Stimulated activated memory B cell treated with anti-CD40 and anti-IgM and Interleukin-4, amounts not matched to agents 10 μg/mL and 1 μg/mL and 100 μg/mL, for 72 hours (primary cell): ENCODE data around the gene ATXN7L1.
"Not testable (repeated sequence)": the region's sequence is repeated elsewhere in the genome, so short reads cannot be mapped to it uniquely, and the experiment has no call there.

Experiments
- ATAC-seq: fragments of 150-1000 bp; cut with Tn5 transposase; 2 replicates; pipeline ENCODE4 v1.10.0; 2021
- H3K27ac Mint-ChIP-seq: one replicate; pipeline ENCODE4 v1.8.0; 2022; ENCODE audit warnings: mild to moderate bottlenecking, mixed read lengths
- H3K27me3 Mint-ChIP-seq: one replicate; pipeline ENCODE4 v1.8.0; 2022; ENCODE audit warnings: mixed read lengths
- H3K36me3 Mint-ChIP-seq: one replicate; pipeline ENCODE4 v1.8.0; 2022; ENCODE audit warnings: mixed read lengths
- H3K4me1 Mint-ChIP-seq: one replicate; pipeline ENCODE4 v1.8.0; 2022; ENCODE audit warnings: mixed read lengths
- H3K4me3 Mint-ChIP-seq: one replicate; pipeline ENCODE4 v1.8.0; 2022; ENCODE audit warnings: mild to moderate bottlenecking, moderate library complexity, mixed read lengths
- H3K9me3 Mint-ChIP-seq: one replicate; pipeline ENCODE4 v1.8.0; 2022; ENCODE audit warnings: mixed read lengths

The ATXN7L1 gene

DNA sequence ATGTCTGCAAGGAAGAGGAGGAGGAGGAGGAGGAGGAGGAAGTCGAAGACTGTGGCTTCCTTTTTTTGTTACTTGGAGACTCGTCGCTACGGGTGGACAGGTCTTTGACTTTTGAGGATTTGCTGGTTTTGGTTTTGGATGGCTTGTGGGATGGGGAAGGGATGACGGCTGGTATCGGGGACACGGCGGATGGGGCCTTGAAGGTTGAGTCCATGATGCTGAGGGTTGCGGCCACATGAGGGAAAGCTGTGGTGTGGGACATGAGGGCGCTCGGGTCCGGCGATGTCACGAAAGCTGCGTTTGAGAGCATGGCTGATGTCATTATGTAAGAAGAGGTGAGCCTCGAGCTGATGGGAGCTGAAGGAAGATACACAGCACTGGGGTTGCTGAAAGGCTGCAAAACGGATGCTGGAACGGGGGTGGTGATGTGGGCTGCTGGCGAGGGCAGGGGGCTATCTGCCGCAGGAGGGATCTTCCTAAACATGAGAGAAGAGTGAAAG, 262.0 kb downstream of the ATXN7L1 start:
- Mint-ChIP-seq H3K27me3 (no peaks in the 10 kb centered on the region), H3K4me1 (no peaks in the 10 kb centered on the region), H3K36me3 (peaks cover 44% of the 10 kb centered on the region), H3K9me3 (no peaks in the 10 kb centered on the region), H3K27ac (no peak overlapping the region), H3K4me3 (no peak overlapping the region)
- no peak for ATAC-seq

DNA sequence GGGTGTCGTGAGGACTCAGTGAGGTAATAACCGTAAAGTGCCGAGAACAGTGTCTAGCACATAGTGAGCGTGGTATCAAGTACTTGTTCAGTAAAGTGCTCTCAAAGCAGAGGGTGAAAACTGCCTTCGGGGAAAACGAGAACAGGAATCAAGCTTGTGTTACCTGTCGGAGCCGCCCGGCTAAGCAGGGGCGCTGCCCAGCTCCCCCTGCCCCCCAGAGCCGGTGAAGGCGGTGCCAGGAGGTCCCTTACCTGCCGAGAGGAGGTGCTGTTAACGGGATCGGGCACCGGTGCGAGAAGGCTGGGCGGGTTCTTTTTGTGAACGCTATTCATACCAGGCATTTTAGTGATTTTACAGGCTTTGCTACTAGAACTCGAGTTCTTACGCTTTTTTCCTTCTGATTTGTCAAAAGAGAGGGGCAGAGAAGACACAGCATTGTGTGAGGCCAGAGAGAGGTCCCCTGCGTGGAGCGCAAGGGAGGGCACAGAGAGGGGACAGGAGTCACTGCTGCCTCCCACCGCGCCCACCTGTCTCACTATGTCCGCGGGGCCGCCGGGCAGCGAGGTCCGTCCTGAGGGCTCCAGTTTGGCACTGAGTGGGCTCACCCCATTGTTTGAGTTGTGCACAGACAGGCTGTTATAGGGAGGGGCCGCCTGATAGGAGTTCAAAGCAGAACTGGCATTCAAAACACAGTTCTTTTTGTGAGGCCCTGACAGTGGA, 262.6 kb downstream of the ATXN7L1 start:
- Mint-ChIP-seq H3K36me3 (peaks cover 42% of the 10 kb centered on the region), H3K27ac (no peak overlapping the region), H3K27me3 (no peaks in the 10 kb centered on the region), H3K9me3 (no peaks in the 10 kb centered on the region), H3K4me1 (no peaks in the 10 kb centered on the region), H3K4me3 (no peak overlapping the region)
- ATAC-seq = no peak

DNA sequence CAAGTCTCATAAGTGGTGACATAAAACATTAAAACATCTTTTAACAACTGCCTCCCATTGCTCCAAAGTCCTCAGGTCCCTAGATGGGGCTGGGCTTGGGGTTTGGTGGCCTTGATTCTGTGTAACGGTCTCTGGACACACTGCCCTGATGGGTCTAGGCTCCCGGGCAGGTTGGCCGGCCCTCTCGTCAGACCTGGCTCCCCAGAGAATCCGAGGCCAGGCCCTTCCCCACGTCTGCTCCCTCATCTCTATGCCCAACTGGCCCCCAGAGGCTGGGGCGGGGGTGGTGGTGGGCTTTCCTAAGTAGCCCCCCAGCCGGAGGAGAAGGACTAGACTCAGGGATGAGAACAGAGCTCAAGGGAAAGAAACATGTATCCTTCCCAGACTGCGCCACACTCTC, 263.6 kb downstream of the ATXN7L1 start:
- no peaks in the 10 kb centered on the region for H3K9me3 Mint-ChIP-seq
- H3K27ac Mint-ChIP-seq = no peak overlapping the region
- H3K36me3 Mint-ChIP-seq = peaks cover 34% of the 10 kb centered on the region
- ATAC-seq = no peak
- H3K4me1 Mint-ChIP-seq = no peaks in the 10 kb centered on the region
- no peak overlapping the region for H3K4me3 Mint-ChIP-seq
- no peaks in the 10 kb centered on the region for H3K27me3 Mint-ChIP-seq

DNA sequence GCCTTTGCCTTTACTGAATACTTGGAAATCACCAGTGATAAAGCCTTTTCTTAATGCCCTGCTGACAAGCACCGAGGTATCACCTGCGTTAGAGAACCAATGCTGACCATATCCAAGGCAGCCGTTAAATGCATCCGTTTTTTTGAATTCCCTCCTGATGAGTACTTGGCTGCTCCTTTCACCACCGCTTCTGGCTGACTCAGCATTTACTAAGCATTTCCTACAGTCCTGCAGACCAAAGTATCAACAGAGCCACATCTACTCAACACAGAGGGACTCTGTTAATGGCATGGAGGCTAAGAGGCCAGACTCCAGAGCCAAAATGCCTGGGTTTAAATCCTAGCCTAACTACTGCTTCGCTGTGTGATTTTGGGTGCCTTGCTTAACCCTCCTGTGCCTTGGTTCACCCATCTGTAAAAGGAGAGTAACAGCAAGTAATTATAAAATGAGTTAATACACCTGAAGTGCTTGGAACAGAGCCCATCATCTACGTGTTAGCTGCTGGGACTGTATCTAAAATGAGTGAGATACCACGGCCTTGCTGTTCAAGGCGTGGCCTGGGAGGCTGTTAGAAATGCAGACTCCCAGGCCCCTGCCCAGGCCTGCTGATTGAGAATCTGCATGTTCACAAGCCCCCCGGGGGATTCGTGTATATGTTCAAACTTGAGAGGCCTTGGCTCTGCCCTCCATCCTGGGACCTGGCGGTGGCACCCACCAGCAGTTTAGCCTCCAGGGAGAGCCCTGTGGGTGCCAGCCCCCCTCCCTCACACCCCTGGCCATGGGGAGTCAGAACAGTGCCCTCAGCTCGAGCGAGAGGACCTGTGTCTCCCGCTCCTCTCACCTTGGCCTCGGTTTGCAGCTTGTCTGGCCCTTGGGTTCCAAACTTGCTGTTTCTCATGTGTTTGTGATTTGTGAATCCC, 264.3 kb downstream of the ATXN7L1 start:
- H3K36me3 Mint-ChIP-seq = peaks cover 38% of the 10 kb centered on the region

DNA sequence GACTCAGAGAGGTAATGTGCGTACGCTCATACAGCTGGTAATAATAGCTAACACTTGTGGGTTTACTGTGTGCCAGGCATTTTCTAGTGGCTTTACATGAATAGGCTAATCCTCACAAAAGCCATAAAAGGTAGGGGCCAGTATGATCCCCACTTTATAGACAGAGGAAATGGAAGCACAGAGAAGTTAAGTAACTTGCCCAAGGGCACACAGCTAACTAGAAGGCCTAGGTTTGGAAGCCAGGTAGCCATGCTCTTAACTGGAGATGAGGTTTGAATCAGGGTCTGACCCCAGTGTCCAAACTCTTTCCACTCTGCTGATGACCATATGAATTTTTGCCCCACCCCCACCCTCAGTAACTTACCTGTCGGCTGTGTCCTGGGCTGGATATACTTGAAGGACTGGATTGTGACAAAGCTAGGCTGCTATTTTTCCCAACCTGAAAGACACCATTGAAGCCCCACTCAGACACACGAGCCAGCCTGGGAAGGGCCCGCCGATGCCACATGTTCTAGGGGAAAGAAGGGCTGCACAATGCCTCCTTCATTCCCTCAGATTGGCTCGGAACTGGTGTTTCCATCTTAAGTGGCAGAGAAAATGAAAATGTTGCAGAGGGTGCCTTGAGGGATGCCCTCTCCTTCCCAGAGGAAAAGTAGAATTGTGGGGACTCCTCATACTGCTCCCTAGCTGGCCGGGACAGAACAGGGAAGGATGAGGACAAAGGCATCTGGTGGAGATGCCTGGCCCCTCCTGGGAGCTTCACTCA, 266.1 kb downstream of the ATXN7L1 start:
- Mint-ChIP-seq H3K36me3 (peaks cover 24% of the 10 kb centered on the region), H3K9me3 (no peaks in the 10 kb centered on the region), H3K4me1 (no peaks in the 10 kb centered on the region), H3K27me3 (no peaks in the 10 kb centered on the region), H3K27ac (no peak overlapping the region), H3K4me3 (no peak overlapping the region)
- ATAC-seq = no peak

More for the DNA sequence above, 264.3 kb downstream of the ATXN7L1 start:
- H3K27ac Mint-ChIP-seq = no peak overlapping the region
- H3K4me3 Mint-ChIP-seq = no peak overlapping the region
- no peak for ATAC-seq
- H3K27me3 Mint-ChIP-seq = no peaks in the 10 kb centered on the region
- H3K9me3 Mint-ChIP-seq = no peaks in the 10 kb centered on the region
- no peaks in the 10 kb centered on the region for H3K4me1 Mint-ChIP-seq

DNA sequence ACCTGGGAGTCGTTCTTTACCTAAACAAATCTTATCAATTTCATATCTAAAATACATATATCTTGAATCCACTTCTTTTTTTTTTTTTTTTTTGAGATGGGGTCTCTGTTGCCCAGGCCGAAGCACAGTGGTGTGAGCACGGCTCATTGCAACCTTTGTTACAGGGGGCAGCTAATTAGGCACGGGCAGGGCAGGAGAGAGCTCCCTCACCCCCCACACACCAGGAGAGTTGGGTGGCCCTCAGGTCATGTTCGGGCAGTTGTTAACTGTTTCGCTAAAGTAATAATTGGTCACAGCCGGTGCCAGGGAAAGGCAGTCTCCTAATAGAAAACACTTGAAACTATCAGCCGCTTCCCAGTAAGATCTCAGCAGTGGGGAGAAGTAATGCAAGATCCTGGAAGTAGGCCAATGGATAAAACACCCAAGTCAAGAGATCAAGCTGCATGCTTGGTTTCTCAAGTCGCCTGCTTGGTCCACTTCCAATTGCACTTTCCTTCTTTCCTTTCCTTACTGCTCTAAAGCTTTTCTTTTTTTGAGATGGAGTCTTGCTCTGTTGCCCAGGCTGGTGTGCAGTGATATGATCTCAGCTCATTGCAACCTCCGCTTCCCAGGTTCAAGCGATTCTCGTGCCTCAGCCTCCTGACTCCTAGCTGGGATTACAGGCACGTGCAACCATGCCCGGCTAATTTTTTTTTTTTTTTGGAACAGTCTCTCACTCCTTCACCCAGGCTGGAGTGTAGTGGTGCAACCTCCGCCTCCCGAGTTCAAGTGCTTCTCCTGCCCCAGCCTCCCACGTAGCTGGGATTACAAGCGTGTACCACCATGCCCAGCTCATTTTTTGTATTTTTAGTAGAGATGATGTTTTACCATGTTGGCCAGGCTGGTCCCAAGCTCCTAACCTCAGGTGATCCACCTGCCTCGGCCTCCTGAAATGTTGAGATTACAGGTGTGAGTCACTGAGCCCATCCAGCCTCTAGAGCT, 273.8 kb downstream of the ATXN7L1 start:
- peaks cover 10% of the 10 kb centered on the region for H3K36me3 Mint-ChIP-seq
- ATAC-seq = no peak
- no peaks in the 10 kb centered on the region for H3K27me3 Mint-ChIP-seq
- H3K4me3 Mint-ChIP-seq = no peak overlapping the region
- no peaks in the 10 kb centered on the region for H3K9me3 Mint-ChIP-seq
- H3K4me1 Mint-ChIP-seq = no peaks in the 10 kb centered on the region
- no peak overlapping the region for H3K27ac Mint-ChIP-seq

DNA sequence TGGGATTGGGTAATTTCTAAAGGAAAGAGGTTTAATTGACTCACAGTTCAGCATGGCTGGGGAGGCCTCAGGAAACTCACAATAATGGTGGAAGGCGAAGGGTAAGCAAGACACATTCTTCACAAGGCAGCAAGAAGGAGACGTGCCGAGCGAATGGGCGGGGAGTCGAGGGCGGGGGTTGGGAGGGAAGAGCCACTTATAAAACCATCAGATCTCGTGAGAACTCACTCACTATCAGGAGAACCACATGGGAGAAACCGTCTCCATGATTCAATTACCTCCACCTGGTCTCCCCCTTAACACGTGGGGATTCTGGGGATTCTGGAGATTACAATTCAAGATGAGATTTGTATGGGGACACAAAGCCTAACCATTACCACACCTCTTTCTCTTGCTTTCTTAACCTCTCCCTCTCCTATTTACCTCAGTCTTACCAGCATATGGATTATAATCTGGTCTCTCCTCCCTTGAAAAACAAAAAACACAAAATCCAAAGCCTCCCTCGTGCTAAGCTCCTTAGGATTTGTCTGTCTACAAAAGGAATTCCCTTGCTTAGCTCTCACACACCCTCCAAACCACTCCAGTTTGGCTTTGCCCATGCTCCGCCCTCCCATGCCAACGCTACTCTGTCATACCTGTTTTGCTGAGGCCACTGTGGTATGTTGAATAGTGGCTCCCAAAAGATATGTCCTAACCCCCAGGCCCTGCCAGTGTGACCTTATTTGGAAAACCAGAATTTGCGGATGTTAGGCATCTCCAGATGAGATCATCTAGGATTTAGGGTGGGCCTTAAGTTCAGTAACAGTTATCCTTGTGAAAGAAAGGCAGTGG, 275.5 kb downstream of the ATXN7L1 start:
- ATAC-seq = no peak
- Mint-ChIP-seq H3K4me1 (no peaks in the 10 kb centered on the region), H3K4me3 (no peak overlapping the region), H3K9me3 (no peaks in the 10 kb centered on the region), H3K36me3 (peaks cover 5% of the 10 kb centered on the region), H3K27ac (no peak overlapping the region), H3K27me3 (no peaks in the 10 kb centered on the region)

DNA sequence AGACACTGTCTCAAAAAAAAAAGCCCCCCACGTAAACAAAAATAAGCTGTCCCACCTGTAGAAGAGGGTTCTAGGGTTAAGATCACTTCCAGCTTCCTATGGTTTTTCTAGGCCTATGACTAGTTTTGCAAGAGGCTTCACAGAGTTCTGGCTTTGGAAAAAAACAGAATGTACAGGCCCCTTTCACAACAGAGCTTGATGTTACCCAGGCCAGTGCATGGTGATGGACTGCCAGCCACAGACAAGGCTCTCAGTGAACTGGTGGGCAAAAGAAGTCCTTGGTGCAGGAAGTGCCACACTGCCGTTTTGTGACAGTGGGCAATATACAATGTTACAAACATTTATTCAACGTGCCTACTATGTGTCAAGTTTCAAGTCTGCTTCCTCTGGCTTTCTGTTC, 276.8 kb downstream of the ATXN7L1 start:
- no peaks in the 10 kb centered on the region for H3K9me3 Mint-ChIP-seq
- H3K4me3 Mint-ChIP-seq = no peak overlapping the region
- no peaks in the 10 kb centered on the region for H3K4me1 Mint-ChIP-seq
- peaks cover 5% of the 10 kb centered on the region for H3K36me3 Mint-ChIP-seq
- H3K27me3 Mint-ChIP-seq = no peaks in the 10 kb centered on the region
- H3K27ac Mint-ChIP-seq = no peak overlapping the region
- no peak for ATAC-seq

DNA sequence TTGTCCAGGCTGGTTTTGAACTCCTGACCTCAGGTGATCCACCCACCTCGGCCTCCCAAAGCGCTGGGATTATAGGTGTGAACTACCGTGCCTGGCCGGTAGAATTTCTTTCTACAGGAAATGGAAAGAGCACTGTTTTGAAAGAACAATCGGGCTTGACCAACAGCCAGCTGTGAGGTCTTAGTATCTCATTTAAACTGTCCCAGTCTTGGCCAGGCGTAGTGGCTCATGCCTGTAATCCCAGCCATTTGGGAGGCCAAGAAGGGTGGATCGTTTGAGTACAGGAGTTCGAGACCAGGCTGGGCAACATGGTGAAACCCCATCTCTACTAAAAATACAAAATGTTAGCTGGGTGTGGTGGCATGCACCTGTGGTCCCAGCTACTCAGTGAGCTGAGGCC, 277.3 kb downstream of the ATXN7L1 start:
- H3K4me1 Mint-ChIP-seq, H3K4me3 Mint-ChIP-seq, H3K9me3 Mint-ChIP-seq, H3K27ac Mint-ChIP-seq, H3K27me3 Mint-ChIP-seq, ATAC-seq, H3K36me3 Mint-ChIP-seq: not testable (repeated sequence)

DNA sequence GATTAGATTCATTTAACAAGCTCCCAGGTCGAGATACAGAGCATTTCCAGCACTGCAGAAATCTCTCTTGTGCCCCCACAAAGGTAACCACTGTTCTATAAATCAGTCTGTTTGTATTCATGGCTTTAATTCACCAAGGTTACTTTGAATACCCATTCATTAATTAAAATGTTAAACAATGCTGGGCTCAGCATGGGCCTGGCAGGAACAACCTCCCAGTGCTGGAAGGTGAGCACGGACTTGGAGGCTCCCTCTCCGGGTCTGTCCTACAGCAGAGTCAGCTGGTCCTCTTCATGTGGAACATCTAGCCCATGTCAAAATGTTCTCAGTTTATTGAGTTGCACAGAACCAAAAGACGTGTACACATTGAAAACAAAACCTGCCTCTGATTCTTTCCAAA, 279.5 kb downstream of the ATXN7L1 start:
- no peaks in the 10 kb centered on the region for H3K9me3 Mint-ChIP-seq
- H3K27me3 Mint-ChIP-seq = no peaks in the 10 kb centered on the region
- H3K27ac Mint-ChIP-seq = no peak overlapping the region
- H3K36me3 Mint-ChIP-seq = no peaks in the 10 kb centered on the region
- H3K4me1 Mint-ChIP-seq = peaks cover 10% of the 10 kb centered on the region
- no peak for ATAC-seq
- H3K4me3 Mint-ChIP-seq = no peak overlapping the region

DNA sequence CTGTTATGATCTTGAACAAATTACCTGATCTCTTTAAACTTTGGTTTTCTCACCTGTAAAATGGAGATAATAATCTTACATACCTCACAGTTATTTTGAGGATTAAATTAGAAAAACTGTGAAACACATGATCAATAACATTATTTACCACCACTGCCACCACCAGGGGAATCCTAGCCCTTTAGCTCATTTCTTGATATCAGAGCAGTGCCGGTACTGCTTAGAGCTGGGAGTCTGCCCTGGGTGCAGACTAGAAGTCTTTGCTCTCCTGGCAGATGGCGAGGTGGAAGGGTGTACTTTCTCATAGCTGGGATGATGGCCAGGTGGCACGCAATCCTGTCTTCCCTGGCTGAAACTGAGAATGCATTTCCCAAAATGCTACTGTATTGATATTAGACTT, 282.4 kb downstream of the ATXN7L1 start:
- H3K9me3 Mint-ChIP-seq = no peaks in the 10 kb centered on the region
- no peaks in the 10 kb centered on the region for H3K27me3 Mint-ChIP-seq
- peak overlapping the region; percentile 78 for H3K27ac Mint-ChIP-seq
- H3K4me3 Mint-ChIP-seq = peak overlapping the region; percentile 60
- no peaks in the 10 kb centered on the region for H3K36me3 Mint-ChIP-seq
- peaks cover 16% of the 10 kb centered on the region for H3K4me1 Mint-ChIP-seq
- peak; percentile 38 for ATAC-seq

DNA sequence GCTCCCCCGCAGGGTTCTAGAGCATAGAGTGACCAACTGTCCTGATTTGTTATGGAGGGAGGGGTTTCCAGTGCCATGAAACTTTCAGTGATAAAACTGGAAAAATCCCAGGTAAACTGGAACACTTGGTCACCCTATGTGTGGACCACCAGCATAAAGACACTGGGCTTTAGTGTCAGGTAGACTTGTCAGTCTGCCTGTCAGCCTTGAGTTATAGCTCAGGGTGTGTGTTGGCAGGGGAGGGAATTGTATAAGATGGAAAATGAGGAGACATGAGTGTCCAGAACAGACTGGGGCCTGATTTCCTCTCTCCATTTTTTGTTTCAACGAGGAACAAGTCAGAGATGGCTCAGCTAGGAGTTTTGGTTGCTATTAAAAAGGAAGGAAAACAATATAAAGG, 284.9 kb downstream of the ATXN7L1 start:
- no peak overlapping the region for H3K4me3 Mint-ChIP-seq
- no peaks in the 10 kb centered on the region for H3K27me3 Mint-ChIP-seq
- H3K9me3 Mint-ChIP-seq = no peaks in the 10 kb centered on the region
- H3K4me1 Mint-ChIP-seq = peaks cover 31% of the 10 kb centered on the region
- H3K27ac Mint-ChIP-seq = no peak overlapping the region
- no peaks in the 10 kb centered on the region for H3K36me3 Mint-ChIP-seq
- ATAC-seq = no peak

DNA sequence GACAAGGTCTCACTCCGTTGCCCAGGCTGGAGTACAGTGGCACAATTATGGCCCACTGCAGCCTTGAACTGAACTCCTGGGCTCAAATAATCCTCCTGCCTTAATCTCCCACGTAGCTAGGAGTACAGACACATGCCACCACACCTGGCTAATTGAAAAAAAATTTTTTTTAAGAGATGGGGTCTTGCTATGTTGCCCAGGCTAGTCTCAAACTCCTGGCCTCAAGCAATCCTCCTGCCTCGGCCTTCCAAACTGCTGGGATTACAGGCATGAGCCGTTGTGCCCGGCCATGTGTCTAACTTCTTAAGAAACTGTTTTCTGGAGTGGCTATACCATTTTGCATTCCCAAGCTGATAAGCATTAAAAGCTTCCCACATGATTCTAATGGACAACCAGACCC, 285.6 kb downstream of the ATXN7L1 start:
- ATAC-seq = no peak
- Mint-ChIP-seq H3K36me3 (no peaks in the 10 kb centered on the region), H3K9me3 (no peaks in the 10 kb centered on the region), H3K4me1 (peaks cover 37% of the 10 kb centered on the region), H3K27me3 (no peaks in the 10 kb centered on the region), H3K27ac (no peak overlapping the region), H3K4me3 (no peak overlapping the region)
